Upper lobe of right lung (tissue), 1 donor: ENCODE data around the gene ARID4A. TPM values are rescaled to one million over a fixed set of nuclear protein-coding genes. Genes with fewer than 3 reads are reported as not detected.
A peak's percentile ranks its signal among the peaks of the same experiment; 100 is the strongest.
"Not testable (repeated sequence)": the region's sequence is repeated elsewhere in the genome, so short reads cannot be mapped to it uniquely, and the experiment has no call there.

Experiments used
- ATAC-seq: fragments of 200-7000 bp; cut with Tn5 transposase; one replicate; pipeline ENCODE4 v1.9.1; 2020; ENCODE audit warnings: mild to moderate bottlenecking, moderate library complexity
- DNase-seq: peaks from one replicate; pipeline ENCODE4 v3.0.0-alpha.2; 2020
- H3K27ac ChIP-seq: fragments of 200-600 bp; one replicate; pipeline ENCODE4 v1.8.0; 2022
- H3K27me3 ChIP-seq: fragments of 200-600 bp; one replicate; pipeline ENCODE4 v1.8.0; 2022; ENCODE audit warnings: mild to moderate bottlenecking
- H3K36me3 ChIP-seq: fragments of 200-600 bp; one replicate; pipeline ENCODE4 v1.8.0; 2022
- H3K4me1 ChIP-seq: fragments of 200-600 bp; one replicate; pipeline ENCODE4 v1.8.0; 2022
- H3K4me3 ChIP-seq: fragments of 200-600 bp; one replicate; pipeline ENCODE4 v1.8.0; 2022; ENCODE audit warnings: mild to moderate bottlenecking
- H3K9me3 ChIP-seq: fragments of 200-600 bp; one replicate; pipeline ENCODE4 v1.8.0; 2022
- intact Hi-C: fragments of 100-400 bp; cut with DNase I; formaldehyde crosslinking; loops from one replicate; pipeline ENCODE4 v1.11.0; 2022
- long read RNA-seq: library from polyadenylated mRNA; unstranded; transcript quantifications from one replicate; pipeline ENCODE4 v2.0.0, GENCODE V29; 2021
- total RNA-seq: library from RNA; stranded (reverse); fragmentation: NEBNext Ultra II Directional; extraction: Animal tissue kit (Norgen Biotek cat#: 25700); gene quantifications from one replicate; pipeline ENCODE4 v1.2.1, GENCODE V29; 2021
- TF ChIP-seq, protein P1 (sequence below): fragments of 200-600 bp; IDR thresholded peaks from one replicate; pipeline ENCODE4 v1.8.0; 2022; ENCODE audit warnings: antibody characterized with exemption
- donor health status: DM: no; HTN: yes; CAD: no; lungs with severe emphysema.

The ARID4A gene, protein sequence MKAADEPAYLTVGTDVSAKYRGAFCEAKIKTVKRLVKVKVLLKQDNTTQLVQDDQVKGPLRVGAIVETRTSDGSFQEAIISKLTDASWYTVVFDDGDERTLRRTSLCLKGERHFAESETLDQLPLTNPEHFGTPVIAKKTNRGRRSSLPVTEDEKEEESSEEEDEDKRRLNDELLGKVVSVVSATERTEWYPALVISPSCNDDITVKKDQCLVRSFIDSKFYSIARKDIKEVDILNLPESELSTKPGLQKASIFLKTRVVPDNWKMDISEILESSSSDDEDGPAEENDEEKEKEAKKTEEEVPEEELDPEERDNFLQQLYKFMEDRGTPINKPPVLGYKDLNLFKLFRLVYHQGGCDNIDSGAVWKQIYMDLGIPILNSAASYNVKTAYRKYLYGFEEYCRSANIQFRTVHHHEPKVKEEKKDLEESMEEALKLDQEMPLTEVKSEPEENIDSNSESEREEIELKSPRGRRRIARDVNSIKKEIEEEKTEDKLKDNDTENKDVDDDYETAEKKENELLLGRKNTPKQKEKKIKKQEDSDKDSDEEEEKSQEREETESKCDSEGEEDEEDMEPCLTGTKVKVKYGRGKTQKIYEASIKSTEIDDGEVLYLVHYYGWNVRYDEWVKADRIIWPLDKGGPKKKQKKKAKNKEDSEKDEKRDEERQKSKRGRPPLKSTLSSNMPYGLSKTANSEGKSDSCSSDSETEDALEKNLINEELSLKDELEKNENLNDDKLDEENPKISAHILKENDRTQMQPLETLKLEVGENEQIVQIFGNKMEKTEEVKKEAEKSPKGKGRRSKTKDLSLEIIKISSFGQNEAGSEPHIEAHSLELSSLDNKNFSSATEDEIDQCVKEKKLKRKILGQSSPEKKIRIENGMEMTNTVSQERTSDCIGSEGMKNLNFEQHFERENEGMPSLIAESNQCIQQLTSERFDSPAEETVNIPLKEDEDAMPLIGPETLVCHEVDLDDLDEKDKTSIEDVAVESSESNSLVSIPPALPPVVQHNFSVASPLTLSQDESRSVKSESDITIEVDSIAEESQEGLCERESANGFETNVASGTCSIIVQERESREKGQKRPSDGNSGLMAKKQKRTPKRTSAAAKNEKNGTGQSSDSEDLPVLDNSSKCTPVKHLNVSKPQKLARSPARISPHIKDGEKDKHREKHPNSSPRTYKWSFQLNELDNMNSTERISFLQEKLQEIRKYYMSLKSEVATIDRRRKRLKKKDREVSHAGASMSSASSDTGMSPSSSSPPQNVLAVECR
- 37.0 TPM for total RNA-seq
- long read RNA-seq, full-length matches to known transcripts, result 4 of 17 reads
- long read RNA-seq, partial matches to known transcripts, result 10 of 17 reads
- long read RNA-seq, other reads (novel, unspliced or antisense), result 3 of 17 reads

DNA sequence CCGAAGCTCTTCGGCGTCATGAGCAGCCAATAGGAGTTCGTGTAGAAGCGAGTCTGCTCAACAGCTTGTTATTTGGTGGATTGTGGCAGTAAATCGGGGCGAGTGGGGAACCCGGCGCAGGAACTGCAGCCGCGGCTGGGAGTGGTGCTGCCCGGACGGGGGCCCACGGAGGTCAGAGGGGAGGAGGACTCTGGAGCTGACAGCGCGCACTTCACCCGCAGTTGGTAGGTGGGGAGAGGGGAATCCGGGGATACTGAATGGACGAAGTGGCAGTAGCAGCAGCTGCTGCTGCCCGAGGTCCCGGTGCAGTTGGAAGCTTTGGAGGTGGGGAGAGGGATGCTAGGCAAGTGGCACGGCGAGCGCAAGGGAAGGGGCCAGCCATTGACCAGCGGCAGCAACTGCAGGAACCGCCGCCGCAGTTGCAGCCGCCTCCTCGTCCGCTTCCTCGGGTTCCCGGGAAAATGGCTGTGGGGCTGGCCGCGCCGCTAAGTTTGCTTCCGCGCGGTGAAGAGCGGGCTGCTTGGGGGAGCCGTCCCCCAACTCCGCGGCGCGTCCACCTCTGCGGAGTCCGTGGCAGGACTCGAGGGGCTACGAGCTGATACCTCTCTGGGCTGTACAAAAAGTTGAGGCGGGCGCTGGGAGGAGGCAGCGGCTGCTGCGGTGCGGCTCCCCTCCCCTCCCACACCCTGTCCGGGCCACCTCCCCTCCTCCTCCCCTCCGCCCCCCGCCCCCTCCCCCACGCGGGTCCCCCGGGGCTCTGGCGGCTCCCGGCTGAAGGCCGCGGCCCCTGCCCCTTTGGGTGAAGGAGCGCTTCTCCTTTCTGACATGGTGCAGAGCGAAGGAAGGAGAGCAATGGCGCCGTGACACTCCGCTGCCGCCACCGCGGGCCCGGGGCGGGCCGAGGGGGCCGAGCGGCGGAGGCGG, at the start of gene ARID4A:
Gene ARID4A, plus strand, starts transcription at position 79 of the 924 bp plus-strand sequence. CDS start 1,300 bp downstream, outside the sequence.
- peak; percentile 25 for ATAC-seq
- peaks cover 40% of the 10 kb centered on the region for H3K4me1 ChIP-seq
- TF ChIP-seq, protein P1, sequence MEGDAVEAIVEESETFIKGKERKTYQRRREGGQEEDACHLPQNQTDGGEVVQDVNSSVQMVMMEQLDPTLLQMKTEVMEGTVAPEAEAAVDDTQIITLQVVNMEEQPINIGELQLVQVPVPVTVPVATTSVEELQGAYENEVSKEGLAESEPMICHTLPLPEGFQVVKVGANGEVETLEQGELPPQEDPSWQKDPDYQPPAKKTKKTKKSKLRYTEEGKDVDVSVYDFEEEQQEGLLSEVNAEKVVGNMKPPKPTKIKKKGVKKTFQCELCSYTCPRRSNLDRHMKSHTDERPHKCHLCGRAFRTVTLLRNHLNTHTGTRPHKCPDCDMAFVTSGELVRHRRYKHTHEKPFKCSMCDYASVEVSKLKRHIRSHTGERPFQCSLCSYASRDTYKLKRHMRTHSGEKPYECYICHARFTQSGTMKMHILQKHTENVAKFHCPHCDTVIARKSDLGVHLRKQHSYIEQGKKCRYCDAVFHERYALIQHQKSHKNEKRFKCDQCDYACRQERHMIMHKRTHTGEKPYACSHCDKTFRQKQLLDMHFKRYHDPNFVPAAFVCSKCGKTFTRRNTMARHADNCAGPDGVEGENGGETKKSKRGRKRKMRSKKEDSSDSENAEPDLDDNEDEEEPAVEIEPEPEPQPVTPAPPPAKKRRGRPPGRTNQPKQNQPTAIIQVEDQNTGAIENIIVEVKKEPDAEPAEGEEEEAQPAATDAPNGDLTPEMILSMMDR, result no peak

DNA sequence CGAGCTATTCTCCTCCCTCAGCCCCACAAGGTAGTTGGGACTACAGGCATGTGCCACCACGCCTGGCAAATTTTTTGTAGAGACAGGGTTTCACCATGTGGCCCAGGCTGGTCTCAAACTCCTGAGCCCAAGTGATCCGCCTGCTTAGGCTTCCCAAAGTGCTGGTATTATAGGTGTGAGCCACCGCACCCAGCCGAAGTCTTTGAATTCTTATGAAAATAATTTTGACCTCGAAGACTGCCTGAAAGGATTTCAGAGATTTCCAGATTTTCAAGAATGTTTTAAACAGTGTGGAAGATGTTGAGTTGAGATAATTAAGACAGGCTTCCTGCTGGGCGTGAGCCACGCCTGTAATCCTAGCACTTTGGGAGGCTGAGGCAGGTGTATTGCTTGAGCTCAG, 48.7 kb upstream of the ARID4A start:
- no peak overlapping the region for H3K4me3 ChIP-seq
- H3K9me3 ChIP-seq, result no peaks in the 10 kb centered on the region
- no peak overlapping the region for H3K27ac ChIP-seq
- ATAC-seq (no peak), DNase-seq (no peak)
- H3K27me3 ChIP-seq, result no peaks in the 10 kb centered on the region
- peaks cover 23% of the 10 kb centered on the region for H3K4me1 ChIP-seq
- H3K36me3 ChIP-seq, result peaks cover 69% of the 10 kb centered on the region
- TF ChIP-seq, protein P1, result no peak
- intact Hi-C loops, result no loop called here

More for the DNA sequence above, at the start of gene ARID4A:
- H3K36me3 ChIP-seq, result peaks cover 42% of the 10 kb centered on the region
- H3K27ac ChIP-seq, result peak within 1 kb of the TSS; percentile 95
- peak; percentile 88 for DNase-seq
- H3K9me3 ChIP-seq, result no peaks in the 10 kb centered on the region
- peak within 1 kb of the TSS; percentile 90 for H3K4me3 ChIP-seq
- intact Hi-C loops, result no loop called here
- no peaks in the 10 kb centered on the region for H3K27me3 ChIP-seq

DNA sequence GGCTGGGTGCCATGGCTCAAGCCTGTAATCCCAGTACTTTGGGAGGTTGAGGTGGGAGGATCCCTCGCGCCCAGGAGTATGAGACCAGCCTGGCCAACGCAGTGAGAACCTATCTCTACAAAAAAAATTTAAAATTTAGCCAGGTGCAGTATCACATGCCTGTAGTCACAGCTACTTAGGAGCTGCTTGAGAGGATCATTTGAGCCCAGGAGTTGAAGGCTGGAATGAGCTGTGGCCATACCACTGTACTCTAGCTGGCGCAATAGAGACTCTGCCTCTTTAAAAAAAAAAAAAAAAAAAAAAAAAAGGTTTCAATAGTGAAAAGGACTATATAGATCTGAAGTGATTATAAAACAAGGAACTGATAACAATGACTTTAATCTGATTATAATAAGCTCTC, 40.2 kb upstream of the ARID4A start:
- no peak for DNase-seq
- Histone ChIP-seq H3K36me3 (peaks cover 92% of the 10 kb centered on the region), H3K27me3 (no peaks in the 10 kb centered on the region), H3K27ac (peak overlapping the region; percentile 27), H3K4me3 (no peak overlapping the region), H3K4me1 (peaks cover 3% of the 10 kb centered on the region), H3K9me3 (no peaks in the 10 kb centered on the region)
- ATAC-seq, result peak; percentile 89
- TF ChIP-seq, protein P1, result no peak
- intact Hi-C loops, result no loop called here

DNA sequence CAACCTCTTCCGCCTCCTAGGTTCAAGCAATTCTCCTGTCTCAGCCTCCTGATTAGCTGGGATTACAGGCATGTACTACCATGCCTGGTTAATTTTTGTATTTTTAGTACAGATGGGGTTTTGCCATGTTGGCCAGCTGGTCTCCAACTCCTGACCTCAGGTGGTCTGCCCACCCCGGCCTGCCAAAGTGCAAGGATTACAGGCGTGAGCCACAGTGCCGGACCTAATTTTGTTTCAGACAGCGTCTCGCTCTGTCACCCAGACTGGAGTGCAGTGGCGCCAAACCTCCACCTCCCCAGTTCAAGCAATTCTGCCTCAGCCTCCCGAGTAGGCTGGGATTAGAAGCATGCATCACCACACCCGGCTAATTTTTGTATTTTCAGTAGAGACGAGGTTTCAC, 36.4 kb upstream of the ARID4A start:
- intact Hi-C loops, DNase-seq, H3K4me1 ChIP-seq, H3K27me3 ChIP-seq, H3K9me3 ChIP-seq, ATAC-seq, H3K4me3 ChIP-seq, H3K27ac ChIP-seq: not testable (repeated sequence)
- H3K36me3 ChIP-seq, result peaks cover 96% of the 10 kb centered on the region

DNA sequence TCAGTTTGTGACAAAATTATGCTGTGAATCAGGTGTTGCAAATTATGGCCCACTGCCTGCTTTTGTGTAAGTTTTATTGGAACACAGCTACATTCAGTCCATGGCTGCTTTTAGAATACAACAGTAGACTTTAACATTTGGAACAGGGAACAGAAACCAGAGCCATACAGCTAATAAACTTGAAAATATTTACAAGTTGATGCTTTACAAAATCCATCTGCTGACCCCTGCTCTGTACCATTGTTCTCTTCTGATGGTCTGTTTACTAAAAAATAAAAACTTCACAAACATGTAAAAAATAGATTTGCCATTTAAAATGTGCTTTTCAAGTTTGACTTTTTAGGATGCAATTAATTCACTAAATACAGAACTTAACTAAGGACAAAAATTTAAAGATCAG, 33.0 kb upstream of the ARID4A start:
- Histone ChIP-seq H3K4me3 (no peak overlapping the region), H3K27me3 (no peaks in the 10 kb centered on the region), H3K4me1 (no peaks in the 10 kb centered on the region), H3K27ac (no peak overlapping the region), H3K36me3 (peaks cover 100% of the 10 kb centered on the region), H3K9me3 (no peaks in the 10 kb centered on the region)
- ATAC-seq (no peak), DNase-seq (no peak)
- TF ChIP-seq, protein P1, result no peak
- intact Hi-C loops, result no loop called here
